K562 (cell line): ENCODE results near the gene KIFC3. TPM values are rescaled to one million over a fixed set of nuclear protein-coding genes. Genes with fewer than 3 reads are reported as not detected.

Experiments
- ARID4B ChIP-seq: sonication (generic); formaldehyde crosslinking; IDR thresholded peaks from 2 replicates; pipeline ENCODE4 v1.8.0; 2022; ENCODE audit warnings: mild to moderate bottlenecking, missing genetic modification reagents
- ATF2 ChIP-seq: sonication (generic); formaldehyde crosslinking; IDR thresholded peaks from 2 replicates; pipeline ENCODE4 v1.8.1; 2022; ENCODE audit warnings: missing genetic modification reagents
- HDAC2 ChIP-seq: fragments of 450-650 bp; IDR thresholded peaks from 2 replicates; pipeline ENCODE4 v1.6.1; 2016; ENCODE audit warnings: mild to moderate bottlenecking
- HNRNPL ChIP-seq: fragments of 200-400 bp; formaldehyde crosslinking; IDR thresholded peaks from 2 replicates; pipeline ENCODE4 v1.6.1; 2017; ENCODE audit warnings: low read depth, mild to moderate bottlenecking, low read length
- MAFK ChIP-seq: IDR thresholded peaks from 2 replicates; pipeline ENCODE4 v1.6.1; 2011; ENCODE audit warnings: low read length, improper control_type of control experiment
- RERE ChIP-seq: sonication (generic); formaldehyde crosslinking; IDR thresholded peaks from 2 replicates; pipeline ENCODE4 v1.8.0; 2023; ENCODE audit warnings: missing genetic modification reagents, mild to moderate bottlenecking, borderline replicate concordance
- SIX5 ChIP-seq, 2 experiments: IDR thresholded peaks; 2 replicates each; pipeline ENCODE4 v1.6.1; 2011; ENCODE audit warnings: low read length in 2 of 2, borderline replicate concordance in 1 of 2, low read depth in 1 of 2, mild to moderate bottlenecking in 1 of 2, moderate library complexity in 1 of 2; ENCODE audit not compliant: insufficient read depth in 1 of 2
- SOX6 ChIP-seq: fragments of 450-650 bp; IDR thresholded peaks from 2 replicates; pipeline ENCODE4 v1.6.1; 2014; ENCODE audit warnings: mild to moderate bottlenecking
- TFAM ChIP-seq: fragments of 250-450 bp; sonication (Bioruptor Pico); conservative IDR thresholded peaks from 2 replicates; pipeline ENCODE4 v1.5.0; 2021; ENCODE audit warnings: mild to moderate bottlenecking, moderate library complexity
- USF1 ChIP-seq: sonication (generic); formaldehyde crosslinking; IDR thresholded peaks from 2 replicates; pipeline ENCODE4 v1.9.0; 2022; ENCODE audit warnings: mild to moderate bottlenecking, missing genetic modification reagents
- YBX1 ChIP-seq: fragments of 450-650 bp; IDR thresholded peaks from 2 replicates; pipeline ENCODE4 v1.7.1; 2016; ENCODE audit warnings: mild to moderate bottlenecking
- ZNF175 ChIP-seq: fragments of 200-800 bp; sonication (Bioruptor generic); IDR thresholded peaks from 2 replicates; pipeline ENCODE4 v1.6.1; 2016; ENCODE audit warnings: low read depth, mild to moderate bottlenecking, missing genetic modification characterization, missing compliant biosample characterization
- ZNF316 ChIP-seq: fragments of 450-650 bp; IDR thresholded peaks from 2 replicates; pipeline ENCODE4 v1.6.1; 2016
- ZNF398 ChIP-seq: fragments of 250-450 bp; sonication (Bioruptor Pico); IDR thresholded peaks from 2 replicates; pipeline ENCODE4 v1.8.0; 2021; ENCODE audit warnings: moderate library complexity, mild to moderate bottlenecking, inconsistent platforms
- ZNF551 ChIP-seq: fragments of 250-450 bp; sonication (Bioruptor Pico); IDR thresholded peaks from 2 replicates; pipeline ENCODE4 v1.5.0; 2021; ENCODE audit warnings: mild to moderate bottlenecking, moderate library complexity
- polyA plus RNA-seq, 8 experiments: library from polyadenylated mRNA; depleted of rRNA in 4 of 8; stranded (reverse) in 5 of 8; unstranded in 3 of 8; fragments of >200 nt; fragmentation: Nextera tagmentation in 2 of 8; fragmentation: Illumina TruSeq in 1 of 8; extraction: Ambion mirVana in 2 of 8; extraction: Trizol in 1 of 8; gene quantifications; 2 replicates each; pipeline versions ENCODE4 v1.2.1 to v1.2.3, GENCODE V29; 2011 to 2014; ENCODE audit warnings: inconsistent platforms in 1 of 8, missing spikeins in 1 of 8
- total RNA-seq, 7 experiments: library from RNA; depleted of rRNA in 6 of 7; stranded (reverse); fragments of >200 nt in 6 of 7; fragmentation: Illumina TruSeq in 2 of 7; extraction: Trizol in 2 of 7; gene quantifications; 2 replicates each; pipeline versions ENCODE4 v1.2.1 to v1.2.3, GENCODE V29; 2011 to 2021; ENCODE audit warnings: low replicate concordance in 1 of 7

The KIFC3 gene
- total and polyA plus RNA-seq, 9 of the 15 experiments (the other 6 are each of a cell fraction or from before 2014, with no cell fraction given) = 0.23 to 105 (median 26.2) TPM

GRCh38 chr16:57720142-57720575, 82.1 kb downstream of the KIFC3 start (continued):
- TF ChIP-seq USF1 (CRISPR knock-in tag) (no peak), ZNF175 (no peak), ZNF316 (no peak), ZNF398 (CRISPR knock-in tag) (no peak), YBX1 (no peak), SIX5 (IDR thresholded peaks at IDR 0.05; ENCODE audit: borderline replicate concordance in 1 of 2, insufficient read depth in 1 of 2, low read depth in 1 of 2, low read length in 2 of 2) (no peak), ZNF551 (CRISPR knock-in tag) (no peak), MAFK (no peak), HNRNPL (no peak), TFAM (CRISPR knock-in tag) (no peak), SOX6 (0 out of 2 replicates have a peak, but pooled peaks have one; percentile 19), ATF2 (CRISPR knock-in tag) (no peak), HDAC2 (peak; percentile 51; the same call in 1 of the 2 replicates), ARID4B (CRISPR knock-in tag) (no peak), RERE (CRISPR knock-in tag) (no peak)
